Glutamatergic neuron (in vitro differentiated cells): Measurements from ENCODE around the gene EFCAB5. TPM values are rescaled to one million over a fixed set of nuclear protein-coding genes. Genes with fewer than 3 reads are reported as not detected.

Source experiments
- DNase-seq: peaks from one replicate; pipeline ENCODE4 v3.0.0; 2022
- H3K27ac Mint-ChIP-seq: one replicate; pipeline ENCODE4 v1.8.0; 2020; ENCODE audit warnings: mild to moderate bottlenecking, mixed read lengths, inconsistent platforms; ENCODE audit not compliant: unreplicated experiment
- H3K27me3 Mint-ChIP-seq: one replicate; pipeline ENCODE4 v1.8.0; 2020; ENCODE audit warnings: mild to moderate bottlenecking, moderate library complexity, mixed read lengths, inconsistent platforms; ENCODE audit not compliant: unreplicated experiment
- H3K36me3 Mint-ChIP-seq: one replicate; pipeline ENCODE4 v1.8.0; 2020; ENCODE audit warnings: mild to moderate bottlenecking, mixed read lengths, inconsistent platforms; ENCODE audit not compliant: unreplicated experiment
- H3K4me1 Mint-ChIP-seq: one replicate; pipeline ENCODE4 v1.8.0; 2020; ENCODE audit warnings: mild to moderate bottlenecking, low read depth, mixed read lengths, inconsistent platforms; ENCODE audit not compliant: unreplicated experiment
- H3K4me3 Mint-ChIP-seq: one replicate; pipeline ENCODE4 v1.8.0; 2020; ENCODE audit warnings: mild to moderate bottlenecking, mixed read lengths, inconsistent platforms; ENCODE audit not compliant: unreplicated experiment
- H3K9me3 Mint-ChIP-seq: one replicate; pipeline ENCODE4 v1.8.0; 2020; ENCODE audit warnings: mild to moderate bottlenecking, moderate library complexity, mixed read lengths, inconsistent platforms; ENCODE audit not compliant: unreplicated experiment
- CTCF ChIP-seq: fragments of 200-600 bp; sonication (generic); IDR thresholded peaks from one replicate; pipeline ENCODE4 v1.5.0; 2021; ENCODE audit not compliant: partially characterized antibody, unreplicated experiment
- total RNA-seq: library from RNA; stranded (reverse); fragmentation: NEBNext Ultra II Directional; extraction: Animal tissue kit (Norgen Biotek cat#: 25700); gene quantifications from one replicate; pipeline ENCODE4 v1.2.1, GENCODE V29; 2021; ENCODE audit not compliant: unreplicated experiment

Gene EFCAB5
- total RNA-seq, 1 donor from 2014 or later, result 0.69 TPM

DNA sequence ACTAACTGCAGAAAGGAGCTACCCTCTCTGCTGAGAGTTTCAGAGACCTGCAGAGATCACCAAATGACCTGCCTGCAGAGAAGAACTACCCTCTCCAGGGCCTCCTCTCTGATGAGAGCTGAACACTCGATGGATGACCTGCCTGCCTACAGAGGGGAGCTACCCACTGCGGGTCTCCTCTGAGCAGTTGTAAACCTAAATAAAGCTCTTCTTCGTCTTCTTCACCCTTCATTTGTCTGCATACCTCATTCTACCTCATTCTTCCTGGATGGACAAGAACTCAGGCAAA is 35.6 kb upstream of the EFCAB5 start:
- Mint-ChIP-seq H3K27me3 (no peaks in the 10 kb centered on the region), H3K36me3 (peaks cover 24% of the 10 kb centered on the region), H3K27ac (no peak overlapping the region), H3K4me3 (no peak overlapping the region), H3K4me1 (peaks cover 6% of the 10 kb centered on the region), H3K9me3 (peaks cover 7% of the 10 kb centered on the region)
- no peak for TF ChIP-seq CTCF
- no peak for DNase-seq

DNA sequence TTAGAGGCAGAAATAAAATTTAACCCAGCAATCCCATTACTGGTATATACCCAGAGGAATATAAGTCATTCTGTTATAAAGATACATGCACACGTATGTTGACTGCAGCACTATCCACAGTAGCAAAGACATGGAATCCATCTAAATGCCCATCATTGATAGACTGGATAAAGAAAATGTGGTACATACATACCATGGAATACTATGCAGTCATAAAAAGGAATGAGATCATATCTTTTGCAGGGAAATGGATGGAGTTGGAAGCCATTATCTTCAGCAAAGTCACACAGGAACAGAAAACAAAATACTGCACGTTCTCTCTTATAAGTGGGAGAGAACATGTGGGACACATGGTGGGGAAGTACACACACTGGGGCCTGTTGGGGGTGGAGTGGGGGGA is 34.5 kb upstream of the EFCAB5 start:
- Mint-ChIP-seq H3K4me3 (no peak overlapping the region), H3K36me3 (peaks cover 24% of the 10 kb centered on the region), H3K27me3 (no peaks in the 10 kb centered on the region), H3K27ac (no peak overlapping the region), H3K9me3 (peaks cover 7% of the 10 kb centered on the region), H3K4me1 (peaks cover 6% of the 10 kb centered on the region)
- no peak for DNase-seq
- no peak for TF ChIP-seq CTCF

- Mint-ChIP-seq H3K4me3 (no peak overlapping the region), H3K4me1 (no peaks in the 10 kb centered on the region), H3K27me3 (no peaks in the 10 kb centered on the region), H3K9me3 (peaks cover 7% of the 10 kb centered on the region), H3K27ac (no peak overlapping the region), H3K36me3 (peaks cover 22% of the 10 kb centered on the region)
- no peak for TF ChIP-seq CTCF
- no peak for DNase-seq
Observed at GRCh38 chr17:29909236-29910003, 32.0 kb upstream of the EFCAB5 start.

GRCh38 chr17:29911641-29912177 is 29.7 kb upstream of the EFCAB5 start:
- Mint-ChIP-seq H3K9me3 (peaks cover 1% of the 10 kb centered on the region), H3K36me3 (peaks cover 4% of the 10 kb centered on the region), H3K4me1 (no peaks in the 10 kb centered on the region), H3K4me3 (no peak overlapping the region), H3K27ac (no peak overlapping the region), H3K27me3 (no peaks in the 10 kb centered on the region)
- DNase-seq, result no peak
- no peak for TF ChIP-seq CTCF

GRCh38 chr17:29914819-29915537 is 26.5 kb upstream of the EFCAB5 start:
- Mint-ChIP-seq H3K27me3 (no peaks in the 10 kb centered on the region), H3K36me3 (no peaks in the 10 kb centered on the region), H3K9me3 (peaks cover 1% of the 10 kb centered on the region), H3K4me3 (no peak overlapping the region), H3K4me1 (peaks cover 5% of the 10 kb centered on the region), H3K27ac (no peak overlapping the region)
- DNase-seq, result no peak
- no peak for TF ChIP-seq CTCF
